ENCODE data around the gene PI4KA.
"Not testable (repeated sequence)": the region's sequence is repeated elsewhere in the genome, so short reads cannot be mapped to it uniquely, and the experiment has no call there.

PI4KA gene

GRCh38 chr22:20677684-20678242, 180.8 kb downstream of the PI4KA start:
- Histone ChIP-seq H3K4me2 (ENCODE audit: low read length) (no peak overlapping the region), H3K27me3 (ENCODE audit: low read depth, low read length) (peaks cover 11% of the 10 kb centered on the region), H4K20me1 (ENCODE audit: insufficient read depth, low read length) (no peaks in the 10 kb centered on the region), H3K4me1 (ENCODE audit: low read length) (no peaks in the 10 kb centered on the region), H3K4me3 (ENCODE audit: low read length) (no peak overlapping the region), H3K9ac (ENCODE audit: low read length) (no peak overlapping the region), H2AFZ (ENCODE audit: low read depth, low read length) (no peak overlapping the region), H3K9me3 (ENCODE audit: insufficient read depth, low read length) (no peaks in the 10 kb centered on the region), H3K36me3 (replicated peaks; ENCODE audit: low read depth, low read length) (no peaks in the 10 kb centered on the region), H3K79me2 (ENCODE audit: low read length) (no peaks in the 10 kb centered on the region), H3K27ac (ENCODE audit: low read length) (no peak overlapping the region)
- TF ChIP-seq CTCF (IDR thresholded peaks at IDR 0.05; ENCODE audit: low read depth, low read length), result no peak
- TF ChIP-seq EZH2phosphoT487 (IDR thresholded peaks at IDR 0.05; ENCODE audit: low read depth), result no peak

- H3K4me3 ChIP-seq (ENCODE audit: low read length); H3K36me3 ChIP-seq (replicated peaks; ENCODE audit: low read depth, low read length); H3K9me3 ChIP-seq (ENCODE audit: insufficient read depth, low read length); H3K79me2 ChIP-seq (ENCODE audit: low read length); H3K4me2 ChIP-seq (ENCODE audit: low read length); H4K20me1 ChIP-seq (ENCODE audit: insufficient read depth, low read length); H3K9ac ChIP-seq (ENCODE audit: low read length); H3K27ac ChIP-seq (ENCODE audit: low read length); H3K4me1 ChIP-seq (ENCODE audit: low read length); H2AFZ ChIP-seq (ENCODE audit: low read depth, low read length): not testable (repeated sequence)
- peaks cover 11% of the 10 kb centered on the region for H3K27me3 ChIP-seq (ENCODE audit: low read depth, low read length)
These were observed 183.0 kb downstream of the PI4KA start for GRCh38 chr22:20675613-20676012.

- TF ChIP-seq EZH2phosphoT487 (IDR thresholded peaks at IDR 0.05; ENCODE audit: low read depth) (no peak), CTCF (IDR thresholded peaks at IDR 0.05; ENCODE audit: low read depth, low read length) (no peak)
- peaks cover 11% of the 10 kb centered on the region for H3K27me3 ChIP-seq (ENCODE audit: low read depth, low read length)
These were observed 183.6 kb downstream of the PI4KA start for GRCh38 chr22:20674998-20675397.

GRCh38 chr22:20673295-20674195, 185.1 kb downstream of the PI4KA start:
- H3K9me3 ChIP-seq (ENCODE audit: insufficient read depth, low read length), result no peaks in the 10 kb centered on the region
- no peak overlapping the region for H3K4me2 ChIP-seq (ENCODE audit: low read length)
- H3K4me1 ChIP-seq (ENCODE audit: low read length), result no peaks in the 10 kb centered on the region
- no peak overlapping the region for H3K4me3 ChIP-seq (ENCODE audit: low read length)
- no peak overlapping the region for H2AFZ ChIP-seq (ENCODE audit: low read depth, low read length)
- H4K20me1 ChIP-seq (ENCODE audit: insufficient read depth, low read length), result no peaks in the 10 kb centered on the region
- no peaks in the 10 kb centered on the region for H3K79me2 ChIP-seq (ENCODE audit: low read length)
- peaks cover 11% of the 10 kb centered on the region for H3K27me3 ChIP-seq (ENCODE audit: low read depth, low read length)
- no peak overlapping the region for H3K9ac ChIP-seq (ENCODE audit: low read length)
- no peaks in the 10 kb centered on the region for H3K36me3 ChIP-seq (replicated peaks; ENCODE audit: low read depth, low read length)
- TF ChIP-seq EZH2phosphoT487 (IDR thresholded peaks at IDR 0.05; ENCODE audit: low read depth), result no peak
- TF ChIP-seq CTCF (IDR thresholded peaks at IDR 0.05; ENCODE audit: low read depth, low read length), result no peak
- no peak overlapping the region for H3K27ac ChIP-seq (ENCODE audit: low read length)

More at GRCh38 chr22:20674998-20675397, 183.6 kb downstream of the PI4KA start:
- Histone ChIP-seq H3K36me3 (replicated peaks; ENCODE audit: low read depth, low read length) (no peaks in the 10 kb centered on the region), H3K4me1 (ENCODE audit: low read length) (no peaks in the 10 kb centered on the region), H3K9me3 (ENCODE audit: insufficient read depth, low read length) (no peaks in the 10 kb centered on the region), H3K4me2 (ENCODE audit: low read length) (no peak overlapping the region), H3K79me2 (ENCODE audit: low read length) (no peaks in the 10 kb centered on the region), H3K4me3 (ENCODE audit: low read length) (no peak overlapping the region), H3K27ac (ENCODE audit: low read length) (no peak overlapping the region), H2AFZ (ENCODE audit: low read depth, low read length) (no peak overlapping the region), H4K20me1 (ENCODE audit: insufficient read depth, low read length) (no peaks in the 10 kb centered on the region), H3K9ac (ENCODE audit: low read length) (no peak overlapping the region)
